Gastroesophageal sphincter (tissue), 3 donors: ENCODE results near the gene MBOAT7.

ENCODE experiments used
- CTCF ChIP-seq, 4 experiments: fragments of 200-600 bp in 2 of 4; fragments of 450-650 bp in 2 of 4; sonication (generic) in 1 of 4; IDR thresholded peaks; one replicate each; pipeline ENCODE4 v1.5.1; 2017 to 2019; ENCODE audit warnings: antibody characterized with exemption in 4 of 4, mild to moderate bottlenecking in 2 of 4, moderate library complexity in 2 of 4
- POLR2A ChIP-seq, 2 donors: fragments of 450-650 bp; IDR thresholded peaks; one replicate each; pipeline ENCODE4 v1.6.1; 2017; ENCODE audit warnings: antibody characterized with exemption in 2 of 2, mild to moderate bottlenecking in 2 of 2, moderate library complexity in 1 of 2

DNA sequence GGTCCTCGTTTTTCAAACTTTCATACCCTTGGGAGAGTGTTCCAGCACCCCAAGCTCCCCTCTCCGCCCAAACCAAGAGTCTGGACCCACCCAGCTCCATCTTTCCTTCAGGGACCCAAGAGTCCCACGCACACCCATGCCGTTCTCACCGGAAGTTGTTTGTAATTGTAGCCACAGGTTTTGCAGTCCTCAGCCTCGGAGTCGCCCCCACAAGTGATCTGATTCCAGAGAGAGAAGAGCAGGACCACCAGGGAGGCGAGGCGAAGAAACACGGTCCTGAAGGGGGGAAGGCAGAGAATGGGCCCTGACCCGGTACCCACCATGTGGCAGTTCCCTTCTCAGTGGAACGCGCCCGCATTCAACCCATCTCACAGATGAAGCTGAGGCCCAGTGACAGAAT, 26.5 kb downstream of the MBOAT7 start:
- no peak for TF ChIP-seq CTCF (IDR thresholded peaks at IDR 0.05)
- no peak for TF ChIP-seq POLR2A (IDR thresholded peaks at IDR 0.05)
